ENCODE data around the gene IPO8.
"Not testable (repeated sequence)": the region's sequence is repeated elsewhere in the genome, so short reads cannot be mapped to it uniquely, and the experiment has no call there.

IPO8 gene

DNA sequence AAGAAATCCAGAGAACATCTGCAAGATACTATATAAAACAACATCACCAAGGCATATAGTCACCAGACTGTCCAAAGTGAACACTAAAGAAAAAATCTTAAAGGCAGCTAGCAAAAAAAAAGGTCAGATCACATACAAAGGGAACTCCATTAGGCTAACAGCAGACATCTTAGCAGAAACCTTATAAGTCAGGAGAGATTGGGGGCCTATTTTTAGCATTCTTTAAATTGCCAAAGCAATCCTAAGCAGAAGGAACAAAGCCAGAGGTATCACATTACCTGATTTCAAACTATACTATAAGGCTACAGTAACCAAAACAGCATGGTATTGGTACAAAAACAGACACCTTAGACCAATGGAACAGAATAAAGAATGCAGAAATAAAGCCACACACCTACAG, 92.5 kb downstream of the IPO8 start:
- DNase-seq = no peak

DNA sequence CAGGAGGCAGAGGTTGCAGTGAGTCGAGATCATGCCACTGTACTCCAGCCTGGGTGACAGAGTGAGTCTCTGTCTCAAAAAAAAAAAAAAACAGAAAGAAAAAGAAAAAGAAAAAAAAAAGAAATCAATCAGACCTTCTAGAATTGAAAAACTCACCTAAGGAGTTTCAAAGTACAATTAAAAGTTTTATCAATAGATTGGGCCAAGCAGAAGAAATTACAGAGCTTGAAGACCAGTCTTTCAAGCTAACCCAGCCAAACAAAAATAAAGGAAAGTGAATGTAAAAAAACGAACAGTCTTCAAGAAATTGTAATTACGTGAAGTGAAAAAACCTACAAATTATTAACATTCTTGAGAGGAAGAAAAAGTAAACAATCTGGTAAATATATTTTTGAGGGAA, 93.0 kb downstream of the IPO8 start:
- DNase-seq = no peak

DNA sequence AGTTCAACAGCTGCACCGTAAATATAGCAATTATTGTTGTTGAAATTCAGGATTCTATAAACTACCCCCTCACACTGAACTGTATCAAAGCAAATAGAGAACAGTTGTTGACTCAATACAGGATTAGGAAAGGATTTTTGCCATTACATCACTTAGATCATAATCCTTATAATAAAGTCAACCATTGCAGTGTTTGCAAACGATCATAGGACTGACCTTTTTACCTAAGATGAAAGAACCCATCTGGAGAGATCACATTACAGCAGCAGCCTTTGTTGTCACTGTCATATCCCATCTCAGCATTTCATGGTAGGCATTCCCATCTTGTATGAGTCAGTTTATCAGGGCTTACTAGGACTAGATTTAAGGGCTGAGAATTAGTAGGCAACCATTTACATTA, 96.1 kb downstream of the IPO8 start:
- DNase-seq = no peak

DNA sequence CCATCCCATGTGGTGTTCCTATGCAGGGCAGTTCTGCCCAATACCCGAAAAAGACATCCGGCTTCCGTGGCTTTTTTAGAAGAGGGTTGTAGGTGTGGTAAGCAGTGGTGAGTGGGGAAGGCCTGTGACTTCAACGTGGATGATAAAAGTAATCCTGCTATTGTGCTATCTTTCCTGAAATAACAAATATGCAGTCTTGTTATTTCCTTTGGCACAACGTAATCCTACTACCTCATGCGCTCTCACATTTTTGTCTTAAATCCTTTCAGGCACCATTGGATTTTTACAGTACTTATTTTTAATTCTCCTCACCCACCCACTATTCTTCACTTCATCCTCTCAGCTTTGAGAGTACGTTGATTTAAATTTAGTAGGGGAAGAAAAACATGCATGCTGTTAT, 96.8 kb downstream of the IPO8 start:
- no peak for DNase-seq

- DNase-seq = no peak
Observed at GRCh38 chr12:30595742-30596141, 99.9 kb downstream of the IPO8 start.

GRCh38 chr12:30594509-30594908, 101.2 kb downstream of the IPO8 start:
- no peak for DNase-seq

GRCh38 chr12:30588572-30588971, 107.1 kb downstream of the IPO8 start:
- not testable (repeated sequence) for DNase-seq

GRCh38 chr12:30587782-30588181, 107.9 kb downstream of the IPO8 start:
- DNase-seq = no peak

- no peak for DNase-seq
Observed at GRCh38 chr12:30585877-30586276, 109.8 kb downstream of the IPO8 start.

GRCh38 chr12:30582943-30583342, 112.7 kb downstream of the IPO8 start:
- no peak for DNase-seq

DNA sequence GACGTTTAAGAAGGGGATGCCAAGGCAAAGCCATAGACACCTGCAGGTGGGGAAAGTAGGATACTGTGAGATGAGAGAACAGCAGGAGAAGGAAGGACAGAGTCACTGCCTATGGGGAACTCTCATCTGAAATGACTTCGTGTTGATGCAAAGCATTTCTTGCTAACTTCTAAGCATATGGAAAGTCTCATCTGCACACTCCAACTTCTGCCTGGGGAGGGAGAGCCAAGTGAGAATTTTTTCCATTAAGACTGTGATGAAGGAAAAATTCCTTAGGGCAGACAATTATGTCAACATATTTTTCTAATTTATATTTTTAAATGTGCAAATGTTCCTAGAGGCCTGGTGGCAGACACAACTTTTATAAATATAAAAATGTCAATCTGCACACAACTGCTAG, 115.3 kb downstream of the IPO8 start:
- no peak for DNase-seq
